Gastrocnemius medialis (tissue), 4 donors: ENCODE data around the gene HERC6.

Experiments used
- POLR2A ChIP-seq, 2 donors: fragments of 450-650 bp; IDR thresholded peaks; one replicate each; pipeline ENCODE4 v1.6.1; 2017; ENCODE audit warnings: antibody characterized with exemption in 2 of 2, mild to moderate bottlenecking in 2 of 2, moderate library complexity in 2 of 2
- TF ChIP-seq, protein P1 (sequence below), 5 experiments: fragments of 450-650 bp in 3 of 5; fragments of 200-600 bp in 2 of 5; sonication (generic) in 2 of 5; IDR thresholded peaks in 4 of 5; conservative IDR thresholded peaks in 1 of 5; 1 replicate in 4 of 5; 2 replicates in 1 of 5; pipeline ENCODE4 v1.5.1; 2016 to 2019; ENCODE audit warnings: antibody characterized with exemption in 5 of 5, mild to moderate bottlenecking in 3 of 5, moderate library complexity in 3 of 5

DNA sequence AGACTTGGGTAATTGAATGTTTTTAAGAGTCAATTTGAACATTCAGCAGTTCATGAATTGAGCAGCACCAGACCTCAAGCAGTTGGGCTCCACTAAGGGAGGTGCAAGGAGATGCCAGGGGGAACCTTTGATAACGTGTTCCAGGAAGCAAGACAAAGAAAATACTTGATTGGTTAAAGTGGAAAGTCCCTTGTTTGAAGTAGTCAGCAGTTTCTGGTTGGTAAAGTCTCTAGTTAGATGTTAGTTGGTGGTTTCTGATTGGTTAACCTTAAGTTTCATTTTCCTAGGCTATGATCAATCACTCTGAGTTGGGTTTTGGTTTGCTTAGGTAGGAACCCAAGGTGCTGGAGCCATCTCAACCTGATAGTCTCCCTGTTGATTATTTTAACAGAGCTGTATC is 4.0 kb downstream of the HERC6 start:
- TF ChIP-seq, protein P1, sequence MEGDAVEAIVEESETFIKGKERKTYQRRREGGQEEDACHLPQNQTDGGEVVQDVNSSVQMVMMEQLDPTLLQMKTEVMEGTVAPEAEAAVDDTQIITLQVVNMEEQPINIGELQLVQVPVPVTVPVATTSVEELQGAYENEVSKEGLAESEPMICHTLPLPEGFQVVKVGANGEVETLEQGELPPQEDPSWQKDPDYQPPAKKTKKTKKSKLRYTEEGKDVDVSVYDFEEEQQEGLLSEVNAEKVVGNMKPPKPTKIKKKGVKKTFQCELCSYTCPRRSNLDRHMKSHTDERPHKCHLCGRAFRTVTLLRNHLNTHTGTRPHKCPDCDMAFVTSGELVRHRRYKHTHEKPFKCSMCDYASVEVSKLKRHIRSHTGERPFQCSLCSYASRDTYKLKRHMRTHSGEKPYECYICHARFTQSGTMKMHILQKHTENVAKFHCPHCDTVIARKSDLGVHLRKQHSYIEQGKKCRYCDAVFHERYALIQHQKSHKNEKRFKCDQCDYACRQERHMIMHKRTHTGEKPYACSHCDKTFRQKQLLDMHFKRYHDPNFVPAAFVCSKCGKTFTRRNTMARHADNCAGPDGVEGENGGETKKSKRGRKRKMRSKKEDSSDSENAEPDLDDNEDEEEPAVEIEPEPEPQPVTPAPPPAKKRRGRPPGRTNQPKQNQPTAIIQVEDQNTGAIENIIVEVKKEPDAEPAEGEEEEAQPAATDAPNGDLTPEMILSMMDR (IDR thresholded peaks at IDR 0.05 in 4 of 5, conservative IDR thresholded peaks at IDR 0.05 in 1 of 5), result no peak
- TF ChIP-seq POLR2A (IDR thresholded peaks at IDR 0.05), result no peak
